HepG2 (cell line): ENCODE results near the gene XAB2.
A peak's percentile ranks its signal among the peaks of the same experiment; 100 is the strongest.

Experiments used
- CTCF ChIP-seq: sonication (generic); formaldehyde crosslinking; IDR thresholded peaks from 2 replicates; pipeline ENCODE4 v1.5.0; 2020; ENCODE audit warnings: mild to moderate bottlenecking, missing genetic modification reagents, moderate library complexity
- FOXA1 ChIP-seq, 2 experiments: fragments of 450-650 bp in 1 of 2; sonication (generic) in 1 of 2; formaldehyde crosslinking in 1 of 2; IDR thresholded peaks; 2 replicates each; pipeline versions ENCODE4 v1.4.0 to v1.6.1; 2016 to 2020; ENCODE audit warnings: missing genetic modification reagents in 1 of 2
- RARA ChIP-seq: IDR thresholded peaks from 2 replicates; pipeline ENCODE4 v1.6.1; 2016; ENCODE audit warnings: missing genetic modification reagents, missing compliant biosample characterization
- ZFX ChIP-seq: sonication (generic); formaldehyde crosslinking; IDR thresholded peaks from 2 replicates; pipeline ENCODE4 v1.4.0; 2020; ENCODE audit warnings: mild to moderate bottlenecking, low read depth, missing genetic modification reagents, moderate library complexity
- ZNF343 ChIP-seq: sonication (generic); formaldehyde crosslinking; IDR thresholded peaks from 2 replicates; pipeline ENCODE4 v1.4.0; 2020; ENCODE audit warnings: mild to moderate bottlenecking, missing genetic modification reagents
- TF ChIP-seq, protein P1 (sequence below): sonication (generic); formaldehyde crosslinking; IDR thresholded peaks from 2 replicates; pipeline ENCODE4 v1.4.0; 2020; ENCODE audit warnings: missing genetic modification reagents

DNA sequence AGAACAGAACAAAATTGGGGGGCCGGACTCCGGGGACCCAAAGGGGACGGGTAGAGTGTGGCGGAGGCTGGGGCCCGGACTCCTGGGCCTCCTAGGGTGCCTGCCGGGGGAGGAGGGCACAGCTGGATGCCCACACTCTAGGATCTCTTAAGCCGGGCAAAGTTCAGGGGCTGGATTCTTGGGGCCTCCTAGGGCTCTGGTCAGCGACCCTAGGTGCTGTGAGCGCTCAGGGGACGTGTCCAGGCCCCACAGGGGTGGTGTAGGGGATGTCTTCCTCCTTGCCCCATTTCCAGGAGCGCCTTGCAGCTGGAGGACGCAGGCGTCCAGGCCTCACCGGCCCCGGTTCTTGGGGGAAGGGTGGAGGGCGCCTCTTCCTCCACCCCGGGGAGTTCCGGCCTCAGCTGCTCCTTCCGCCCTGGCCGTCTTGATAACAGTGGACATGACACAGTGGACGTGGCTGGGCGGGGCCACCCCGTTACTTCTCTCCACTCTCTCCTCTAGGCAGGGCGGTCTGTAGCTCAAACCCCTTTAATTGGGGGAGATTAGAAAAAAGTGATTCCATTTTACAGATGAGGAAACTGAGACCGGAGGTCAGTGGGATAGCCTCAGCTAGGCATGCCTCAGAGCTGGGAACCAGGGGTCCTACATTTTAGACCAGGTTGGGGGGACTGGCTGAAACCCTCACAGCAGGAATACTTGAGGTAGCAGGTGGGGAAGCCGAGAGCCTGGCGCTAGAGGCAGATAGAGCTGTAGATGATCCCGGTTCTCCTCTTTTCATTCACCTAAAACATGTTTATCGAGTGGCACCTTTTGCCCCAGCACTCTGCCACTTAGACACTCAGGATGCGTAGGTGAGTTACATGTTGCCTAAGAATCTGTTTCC, 8.3 kb upstream of the XAB2 start:
- TF ChIP-seq ZFX (0 out of 2 replicates have a peak, but pooled peaks have one; percentile 6), FOXA1 (IDR thresholded peaks at IDR 0.05) (no peak), FOXA1 (CRISPR knock-in tag; IDR thresholded peaks at IDR 0.05) (no peak), ZNF343 (CRISPR knock-in tag) (no peak), RARA (no peak), CTCF (CRISPR knock-in tag) (no peak)
- TF ChIP-seq, protein P1, sequence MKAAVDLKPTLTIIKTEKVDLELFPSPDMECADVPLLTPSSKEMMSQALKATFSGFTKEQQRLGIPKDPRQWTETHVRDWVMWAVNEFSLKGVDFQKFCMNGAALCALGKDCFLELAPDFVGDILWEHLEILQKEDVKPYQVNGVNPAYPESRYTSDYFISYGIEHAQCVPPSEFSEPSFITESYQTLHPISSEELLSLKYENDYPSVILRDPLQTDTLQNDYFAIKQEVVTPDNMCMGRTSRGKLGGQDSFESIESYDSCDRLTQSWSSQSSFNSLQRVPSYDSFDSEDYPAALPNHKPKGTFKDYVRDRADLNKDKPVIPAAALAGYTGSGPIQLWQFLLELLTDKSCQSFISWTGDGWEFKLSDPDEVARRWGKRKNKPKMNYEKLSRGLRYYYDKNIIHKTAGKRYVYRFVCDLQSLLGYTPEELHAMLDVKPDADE: no peak
